NCI-H2227 (cell line): ENCODE results near the gene TUBB4A.

Experiments
- DNase-seq: peaks from one replicate; lab custom pipeline; 2025; ENCODE audit not compliant: unreplicated experiment; lab: John Stamatoyannopoulos, UW

Gene TUBB4A

GRCh38 chr19:6470173-6470572 is 31.9 kb downstream of the TUBB4A start:
- no peak for DNase-seq

- DNase-seq = no peak
These were observed 34.7 kb downstream of the TUBB4A start for GRCh38 chr19:6467384-6467783.

GRCh38 chr19:6466526-6467248 is 35.4 kb downstream of the TUBB4A start:
- DNase-seq = no peak

GRCh38 chr19:6465663-6466062 is 36.4 kb downstream of the TUBB4A start:
- DNase-seq = no peak

- DNase-seq = no peak
These were observed 37.1 kb downstream of the TUBB4A start for GRCh38 chr19:6465006-6465405.

GRCh38 chr19:6464070-6464873 is 37.8 kb downstream of the TUBB4A start, which contains the start of gene CRB3:
Gene CRB3, plus strand, starts transcription at chr19:6464271. Its CDS starts 431 bp downstream, at chr19:6464702.
- DNase-seq = no peak

- DNase-seq = peak; percentile 97
These were observed 41.8 kb downstream of the TUBB4A start for GRCh38 chr19:6460099-6460884.

- DNase-seq = peak; percentile 69
These were observed 42.6 kb downstream of the TUBB4A start, which contains the start of gene SLC25A23 for GRCh38 chr19:6459262-6460098. Gene SLC25A23, minus strand, starts transcription at chr19:6459792. Its CDS starts 164 bp downstream, at chr19:6459628.

GRCh38 chr19:6458695-6459261 is 43.3 kb downstream of the TUBB4A start:
- no peak for DNase-seq

- no peak for DNase-seq
These were observed 44.0 kb downstream of the TUBB4A start for GRCh38 chr19:6457958-6458694.

GRCh38 chr19:6455924-6456323 is 46.2 kb downstream of the TUBB4A start:
- DNase-seq = no peak

GRCh38 chr19:6453951-6454565 is 48.1 kb downstream of the TUBB4A start:
- no peak for DNase-seq

- DNase-seq = no peak
These were observed 49.2 kb downstream of the TUBB4A start for GRCh38 chr19:6452899-6453298.

- no peak for DNase-seq
These were observed 49.9 kb downstream of the TUBB4A start for GRCh38 chr19:6452223-6452614.

- DNase-seq = no peak
These were observed 50.4 kb downstream of the TUBB4A start for GRCh38 chr19:6451583-6452222.

GRCh38 chr19:6450166-6450565 is 51.9 kb downstream of the TUBB4A start:
- no peak for DNase-seq

GRCh38 chr19:6448045-6448444 is 54.1 kb downstream of the TUBB4A start:
- DNase-seq = no peak

- DNase-seq = no peak
These were observed 55.7 kb downstream of the TUBB4A start for GRCh38 chr19:6446452-6446851.
